ENCODE measurements around the gene SPDYE3. TPM values are rescaled to one million over a fixed set of nuclear protein-coding genes. Genes with fewer than 3 reads are reported as not detected.

The SPDYE3 gene
- total and polyA plus RNA-seq, 2 of the 13 experiments (the other 11 are each of a cell fraction or from before 2014, with no cell fraction given), result not detected

- Histone ChIP-seq H2AFZ (ENCODE audit: low read length) (no peak overlapping the region), H3K9me3 (ENCODE audit: low read length) (no peaks in the 10 kb centered on the region), H3K4me1 (ENCODE audit: insufficient read depth, low read length) (no peaks in the 10 kb centered on the region), H3K4me3 (replicated peaks in 1 of 3; ENCODE audit: insufficient read depth in 1 of 3, low read depth in 2 of 3, low read length in 3 of 3) (no peak overlapping the region), H3K9ac (ENCODE audit: insufficient read depth, low read depth, low read length) (no peak overlapping the region), H3K4me2 (ENCODE audit: low read depth, low read length) (no peak overlapping the region), H3K27me3 (ENCODE audit: control insufficient read depth in 1 of 2, insufficient read depth in 2 of 2, low read length in 2 of 2) (no peaks in the 10 kb centered on the region), H3K79me2 (ENCODE audit: insufficient read depth, low read length) (no peaks in the 10 kb centered on the region), H4K20me1 (ENCODE audit: insufficient read depth, low read length) (no peaks in the 10 kb centered on the region), H3K27ac (ENCODE audit: extremely low read length, insufficient read depth, low read length) (no peak overlapping the region), H3K36me3 (replicated peaks in 1 of 2; ENCODE audit: control insufficient read depth in 1 of 2, insufficient read depth in 2 of 2, low read length in 2 of 2) (peaks cover 30 to 76% of the 10 kb centered on the region in 2 experiments)
- intact Hi-C loops (cut with micrococcal nuclease; ENCODE audit: unreplicated experiment), result no loop called here
- DNase-seq (ENCODE audit: low spot score) (no peak), ATAC-seq (no peak), FAIRE-seq (no peak)
- 100% methylated on average over 6 of the region's 8 CpGs for WGBS (ENCODE audit: low lambda C conversion rate)
- ChIA-PET POLR2A (no interaction called here), CTCF (ENCODE audit: low intra/inter-chr PET ratio, low total read pairs) (no interaction called here)
- no TSS peak for BruUV-seq (replicated peaks)
- in situ Hi-C loops (cut with HindIII; ENCODE audit: extremely low pct_ligation_motif_present, low pct_unique_long_range_greater_than_20kb), result no loop called here
- no peak for TF ChIP-seq ZNF780A (CRISPR knock-in tag; IDR thresholded peaks at IDR 0.05)
- no peak for TF ChIP-seq NFKBIZ (CRISPR knock-in tag; IDR thresholded peaks at IDR 0.05)
- no peak for TF ChIP-seq ZNF570 (CRISPR knock-in tag; IDR thresholded peaks at IDR 0.05; ENCODE audit: borderline replicate concordance)
- TF ChIP-seq ZSCAN29 (CRISPR knock-in tag; conservative IDR thresholded peaks at IDR 0.05), result no peak
- TF ChIP-seq ZBED4 (CRISPR knock-in tag; IDR thresholded peaks at IDR 0.05; ENCODE audit: borderline replicate concordance), result no peak
- TF ChIP-seq ZBTB21 (CRISPR knock-in tag; IDR thresholded peaks at IDR 0.05), result no peak
- no peak for TF ChIP-seq PRDM4 (CRISPR knock-in tag; IDR thresholded peaks at IDR 0.05; ENCODE audit: borderline replicate concordance)
- TF ChIP-seq WIZ (CRISPR knock-in tag; IDR thresholded peaks at IDR 0.05), result no peak
- no peak for TF ChIP-seq RNF2 (conservative IDR thresholded peaks at IDR 0.05; ENCODE audit: low read depth)
- TF ChIP-seq PHF20 (CRISPR knock-in tag; IDR thresholded peaks at IDR 0.05), result no peak
- no peak for TF ChIP-seq ZBTB26 (CRISPR knock-in tag; IDR thresholded peaks at IDR 0.05; ENCODE audit: borderline replicate concordance)
- TF ChIP-seq TOE1 (CRISPR knock-in tag; IDR thresholded peaks at IDR 0.05), result no peak
- no peak for TF ChIP-seq PRDM15 (CRISPR knock-in tag; IDR thresholded peaks at IDR 0.05)
These were observed 51.3 kb downstream of the SPDYE3 start for GRCh38 chr7:100358857-100359212.

All from HepG2 (cell line).